GM19395 (cell line): ENCODE data around the gene TRIM42.
A peak's percentile ranks its signal among the peaks of the same experiment; 100 is the strongest.

Source experiments
- ATAC-seq: cut with Tn5 transposase; IDR thresholded peaks from one replicate; pipeline ENCODE4 v1.9.1; 2021; ENCODE audit warnings: mild to moderate bottlenecking, moderate library complexity; ENCODE audit not compliant: unreplicated experiment

TRIM42 gene

DNA sequence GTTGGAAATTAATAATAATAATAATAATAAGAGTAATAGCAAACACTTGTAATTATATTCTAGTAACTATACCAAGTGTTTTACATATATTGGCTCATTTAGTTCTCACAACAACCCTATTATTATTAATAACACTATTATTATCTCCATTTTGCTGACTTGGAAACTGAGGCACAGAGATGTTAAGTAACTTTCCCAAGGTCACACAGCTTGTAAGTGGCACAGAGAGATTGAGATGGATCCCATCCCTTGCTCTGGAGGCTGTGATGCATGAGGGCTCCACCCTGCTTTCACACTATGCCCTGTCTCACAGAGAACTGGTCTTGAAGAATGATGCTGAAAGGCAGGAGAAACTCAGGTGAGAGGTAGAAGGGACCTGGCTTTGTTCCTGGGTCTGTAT is 31.9 kb downstream of the TRIM42 start:
- no peak for ATAC-seq

GRCh38 chr3:140710711-140711389 is 33.0 kb downstream of the TRIM42 start:
- ATAC-seq, result no peak

DNA sequence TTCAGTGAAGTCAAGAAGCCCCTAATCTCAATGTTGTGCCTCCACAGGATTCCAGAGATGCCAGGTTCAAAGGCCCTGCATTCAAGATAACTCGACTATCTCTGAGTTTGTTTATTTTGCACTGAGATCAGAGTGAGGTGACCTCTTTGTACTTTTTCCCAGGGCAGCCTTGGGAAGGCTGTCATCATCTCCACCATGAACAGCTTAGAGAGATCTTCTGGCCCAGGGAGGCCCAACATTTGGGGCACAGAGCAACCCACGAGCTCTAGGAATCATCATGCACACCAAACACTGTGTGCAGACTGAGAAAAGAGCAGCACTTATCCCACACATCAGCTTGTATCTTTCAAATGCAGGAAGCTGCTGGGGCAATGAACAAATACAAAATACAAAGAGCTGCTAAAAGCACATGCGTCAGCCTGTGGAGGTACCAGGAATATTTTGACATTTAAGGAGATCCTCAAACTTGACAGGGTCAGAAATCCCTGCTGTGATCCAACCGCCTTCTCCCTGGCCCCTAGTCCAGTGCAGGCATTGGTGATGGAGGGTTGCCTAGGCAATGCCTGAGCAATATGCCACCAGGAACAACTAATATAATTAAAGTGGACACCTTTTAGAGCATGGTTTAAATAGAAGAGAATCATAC is 33.6 kb downstream of the TRIM42 start:
- no peak for ATAC-seq

- ATAC-seq, result no peak
Observed at GRCh38 chr3:140712301-140712700, 34.4 kb downstream of the TRIM42 start.

DNA sequence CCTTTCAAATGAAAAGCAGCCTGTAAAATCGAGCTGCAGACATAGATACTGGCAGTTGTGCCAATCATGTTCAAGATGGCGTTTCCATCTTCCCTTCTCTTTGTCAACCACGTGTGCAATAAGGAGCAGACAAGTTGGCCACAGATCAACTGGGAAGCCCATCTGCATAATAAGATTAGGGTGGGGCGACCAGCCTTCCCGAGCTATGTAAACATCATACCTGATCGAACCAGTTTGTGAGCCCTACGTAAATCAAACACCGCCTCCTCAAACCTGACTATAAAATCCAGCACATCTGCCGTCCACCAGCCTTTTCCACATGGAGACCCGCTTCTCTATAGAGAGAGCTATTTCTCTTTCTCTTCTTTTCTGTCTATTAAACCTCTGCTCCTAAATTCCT is 37.2 kb downstream of the TRIM42 start:
- ATAC-seq, result no peak

GRCh38 chr3:140717921-140718320 is 40.1 kb downstream of the TRIM42 start:
- ATAC-seq, result no peak

- ATAC-seq, result no peak
Observed at GRCh38 chr3:140719841-140720614, 42.2 kb downstream of the TRIM42 start.

GRCh38 chr3:140723576-140723975 is 45.7 kb downstream of the TRIM42 start:
- no peak for ATAC-seq

DNA sequence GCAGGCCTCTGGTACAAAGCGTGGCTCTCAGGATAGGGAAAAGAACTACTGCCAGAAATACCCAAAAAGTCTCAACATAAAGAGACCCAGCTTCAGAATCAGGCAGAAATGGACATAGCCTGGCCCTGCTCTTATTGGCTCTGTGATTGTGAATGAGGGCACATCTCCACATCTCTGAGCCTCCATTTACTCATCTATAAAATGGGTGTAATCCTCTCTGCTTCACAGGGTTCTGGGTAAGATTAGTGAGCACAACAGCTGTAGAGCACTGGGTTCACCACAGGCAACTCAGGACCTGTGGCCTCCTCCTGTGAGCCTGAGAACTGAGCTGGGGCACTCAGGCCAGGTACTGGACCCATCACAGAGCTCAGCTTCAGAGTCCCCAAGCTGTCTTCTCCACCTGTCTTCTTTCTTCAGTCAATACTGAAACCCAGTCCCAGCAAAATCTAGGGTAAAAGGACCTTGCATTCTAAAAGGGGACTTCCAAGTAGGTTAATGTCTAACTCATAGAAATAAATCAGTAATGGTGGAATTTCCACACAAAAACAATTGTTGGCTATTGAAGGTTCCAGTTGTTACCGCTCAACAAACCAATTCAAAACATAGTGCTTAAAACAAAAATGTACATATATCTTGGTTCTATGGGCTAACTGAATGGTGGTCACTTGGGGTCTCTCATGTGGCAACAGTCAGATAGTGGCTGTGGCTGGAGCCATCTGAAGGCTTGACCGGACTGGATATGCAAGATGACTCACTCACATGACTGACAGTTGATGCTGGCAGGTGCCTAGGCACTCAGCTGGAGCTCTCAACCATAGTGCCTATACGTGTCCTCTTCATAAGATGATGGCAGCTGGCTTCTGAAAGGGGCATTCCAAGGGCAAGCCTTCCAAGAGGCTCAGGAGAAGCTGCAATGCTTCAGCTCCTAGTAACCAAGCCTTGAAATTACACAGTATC is 47.3 kb downstream of the TRIM42 start:
- ATAC-seq, result peak; percentile 80

- no peak for ATAC-seq
Observed at GRCh38 chr3:140726066-140726465, 48.2 kb downstream of the TRIM42 start.

GRCh38 chr3:140727886-140728285 is 50.0 kb downstream of the TRIM42 start:
- no peak for ATAC-seq

DNA sequence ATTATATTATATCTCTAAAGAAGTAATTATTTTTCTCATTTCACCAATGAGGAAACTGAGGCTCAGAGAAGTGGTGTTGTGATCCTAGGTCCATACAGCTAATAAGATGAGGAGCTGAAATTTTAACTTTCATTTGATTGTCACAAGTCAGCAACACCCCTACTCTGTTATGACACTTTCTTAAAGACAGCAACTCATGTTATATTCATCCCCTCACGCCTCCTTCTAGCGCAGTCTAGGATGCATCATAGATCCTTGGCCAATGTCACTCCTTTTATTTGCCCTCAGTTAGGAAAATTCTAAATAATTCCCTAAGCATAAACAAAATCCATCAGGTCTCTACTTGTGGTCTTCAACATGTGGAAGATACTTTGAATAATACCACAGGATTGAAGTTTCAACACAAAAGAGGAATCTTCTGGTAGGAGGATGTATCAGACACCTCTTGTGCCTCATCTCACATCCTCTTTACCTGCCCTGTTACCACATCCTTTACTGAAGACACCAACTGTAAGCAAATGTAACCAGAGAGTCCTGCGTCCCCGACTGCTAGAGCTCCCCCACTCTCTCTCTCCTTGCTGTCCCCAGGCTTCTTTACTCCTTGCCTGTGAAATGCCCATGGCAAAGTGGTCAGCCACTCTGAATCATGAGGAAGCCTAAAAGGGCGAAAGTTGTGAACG is 53.7 kb downstream of the TRIM42 start:
- peak; percentile 90 for ATAC-seq

DNA sequence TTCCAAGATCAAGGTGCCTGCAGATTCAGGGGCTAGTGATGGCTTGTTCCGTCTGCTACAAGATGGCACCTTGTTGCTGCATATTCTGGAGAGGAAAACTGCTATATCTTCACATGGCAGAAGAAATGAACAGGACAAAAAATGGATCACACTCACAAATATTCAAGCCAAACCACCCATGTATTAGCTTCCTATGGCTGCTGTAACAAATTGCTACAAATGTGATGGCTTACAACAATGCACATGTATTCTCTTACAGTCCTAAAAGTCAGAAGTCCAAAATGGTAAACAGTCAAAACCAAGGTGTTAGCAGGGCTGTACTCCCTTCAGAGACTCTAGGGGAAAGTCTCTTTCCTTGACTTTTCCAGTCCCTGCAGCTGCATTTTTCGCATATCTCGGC is 55.8 kb downstream of the TRIM42 start:
- ATAC-seq, result no peak

DNA sequence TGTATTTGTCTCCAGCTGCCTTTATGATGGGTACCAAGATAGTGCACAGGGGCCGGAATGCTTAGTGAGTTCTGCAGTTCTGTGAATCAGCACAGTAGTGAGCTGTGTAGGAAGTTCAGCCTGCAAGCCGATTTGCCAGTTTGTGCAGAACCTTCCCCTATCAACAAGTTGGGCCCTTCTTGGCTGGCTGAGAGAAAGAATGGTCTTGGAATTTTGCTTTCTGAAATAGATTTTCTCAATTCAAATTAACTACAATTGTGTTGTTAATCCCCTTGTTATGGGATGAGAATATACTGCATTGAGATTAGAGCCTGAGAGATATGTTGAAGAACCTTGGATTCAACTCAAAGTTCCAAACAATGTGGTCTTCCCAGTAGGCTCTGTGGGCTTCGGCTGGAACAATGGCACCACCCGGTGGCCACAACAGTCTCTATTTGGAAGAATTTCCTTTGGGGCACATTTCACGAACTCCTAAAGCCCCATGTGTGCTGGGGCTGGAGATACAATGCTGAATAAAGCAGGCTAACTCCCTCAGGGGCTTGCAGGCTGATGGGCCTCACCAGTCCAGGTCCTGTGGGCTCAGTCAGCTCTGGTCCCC is 59.1 kb downstream of the TRIM42 start:
- ATAC-seq, result no peak

- no peak for ATAC-seq
Observed at GRCh38 chr3:140742116-140742515, 64.3 kb downstream of the TRIM42 start.

GRCh38 chr3:140748171-140748570 is 70.3 kb downstream of the TRIM42 start:
- no peak for ATAC-seq

DNA sequence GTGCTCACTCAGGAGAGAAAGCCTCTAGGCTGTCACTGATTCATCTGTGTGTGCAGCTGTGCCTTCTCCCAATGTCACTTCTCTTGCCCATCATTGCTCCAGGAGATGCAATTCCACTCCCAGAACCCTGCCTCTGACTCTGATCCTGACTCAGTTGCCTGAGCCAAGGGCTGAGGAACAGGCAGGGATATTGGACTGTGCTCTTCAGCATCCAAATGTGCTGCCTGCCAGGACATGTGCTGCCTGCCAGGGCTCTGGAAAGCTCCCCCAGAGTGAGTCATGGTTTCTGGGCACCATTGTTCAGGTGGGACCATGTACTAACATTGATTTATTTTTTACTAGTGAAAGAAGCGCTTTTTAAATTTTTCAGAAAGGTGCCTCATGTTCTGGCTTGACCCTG is 71.0 kb downstream of the TRIM42 start:
- ATAC-seq, result no peak
